ENCODE results near the gene SPEG.

DNA sequence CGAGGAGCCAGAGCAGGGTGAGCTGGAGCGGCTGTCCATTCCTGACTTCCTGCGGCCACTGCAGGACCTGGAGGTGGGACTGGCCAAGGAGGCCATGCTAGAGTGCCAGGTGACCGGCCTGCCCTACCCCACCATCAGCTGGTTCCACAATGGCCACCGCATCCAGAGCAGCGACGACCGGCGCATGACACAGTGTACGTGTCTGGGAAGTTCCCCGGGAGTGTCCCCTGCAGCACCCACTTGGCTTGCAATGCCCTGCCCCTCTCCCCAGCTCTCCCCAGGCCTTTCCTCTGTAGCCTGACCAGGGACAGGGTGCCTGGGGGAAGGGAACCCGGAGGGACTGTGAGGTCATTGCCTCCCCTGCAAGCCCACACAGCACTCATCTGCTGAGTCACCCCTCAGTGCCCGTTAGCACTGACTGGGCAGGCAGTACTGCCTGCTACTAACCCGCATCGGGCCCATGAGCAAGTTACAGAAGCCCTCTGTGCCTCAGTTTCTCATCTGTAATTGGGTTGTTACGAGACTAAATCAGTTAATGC lies 34.6 kb downstream of the SPEG start:
- TF ChIP-seq, protein P1, sequence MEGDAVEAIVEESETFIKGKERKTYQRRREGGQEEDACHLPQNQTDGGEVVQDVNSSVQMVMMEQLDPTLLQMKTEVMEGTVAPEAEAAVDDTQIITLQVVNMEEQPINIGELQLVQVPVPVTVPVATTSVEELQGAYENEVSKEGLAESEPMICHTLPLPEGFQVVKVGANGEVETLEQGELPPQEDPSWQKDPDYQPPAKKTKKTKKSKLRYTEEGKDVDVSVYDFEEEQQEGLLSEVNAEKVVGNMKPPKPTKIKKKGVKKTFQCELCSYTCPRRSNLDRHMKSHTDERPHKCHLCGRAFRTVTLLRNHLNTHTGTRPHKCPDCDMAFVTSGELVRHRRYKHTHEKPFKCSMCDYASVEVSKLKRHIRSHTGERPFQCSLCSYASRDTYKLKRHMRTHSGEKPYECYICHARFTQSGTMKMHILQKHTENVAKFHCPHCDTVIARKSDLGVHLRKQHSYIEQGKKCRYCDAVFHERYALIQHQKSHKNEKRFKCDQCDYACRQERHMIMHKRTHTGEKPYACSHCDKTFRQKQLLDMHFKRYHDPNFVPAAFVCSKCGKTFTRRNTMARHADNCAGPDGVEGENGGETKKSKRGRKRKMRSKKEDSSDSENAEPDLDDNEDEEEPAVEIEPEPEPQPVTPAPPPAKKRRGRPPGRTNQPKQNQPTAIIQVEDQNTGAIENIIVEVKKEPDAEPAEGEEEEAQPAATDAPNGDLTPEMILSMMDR (IDR thresholded peaks at IDR 0.05; ENCODE audit: insufficient read depth, low read length), result no peak
- no peak for TF ChIP-seq GABPA (IDR thresholded peaks at IDR 0.05; ENCODE audit: low read depth)
